ENCODE measurements around the gene ASH1L.

- TF ChIP-seq, protein P1, sequence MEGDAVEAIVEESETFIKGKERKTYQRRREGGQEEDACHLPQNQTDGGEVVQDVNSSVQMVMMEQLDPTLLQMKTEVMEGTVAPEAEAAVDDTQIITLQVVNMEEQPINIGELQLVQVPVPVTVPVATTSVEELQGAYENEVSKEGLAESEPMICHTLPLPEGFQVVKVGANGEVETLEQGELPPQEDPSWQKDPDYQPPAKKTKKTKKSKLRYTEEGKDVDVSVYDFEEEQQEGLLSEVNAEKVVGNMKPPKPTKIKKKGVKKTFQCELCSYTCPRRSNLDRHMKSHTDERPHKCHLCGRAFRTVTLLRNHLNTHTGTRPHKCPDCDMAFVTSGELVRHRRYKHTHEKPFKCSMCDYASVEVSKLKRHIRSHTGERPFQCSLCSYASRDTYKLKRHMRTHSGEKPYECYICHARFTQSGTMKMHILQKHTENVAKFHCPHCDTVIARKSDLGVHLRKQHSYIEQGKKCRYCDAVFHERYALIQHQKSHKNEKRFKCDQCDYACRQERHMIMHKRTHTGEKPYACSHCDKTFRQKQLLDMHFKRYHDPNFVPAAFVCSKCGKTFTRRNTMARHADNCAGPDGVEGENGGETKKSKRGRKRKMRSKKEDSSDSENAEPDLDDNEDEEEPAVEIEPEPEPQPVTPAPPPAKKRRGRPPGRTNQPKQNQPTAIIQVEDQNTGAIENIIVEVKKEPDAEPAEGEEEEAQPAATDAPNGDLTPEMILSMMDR (IDR thresholded peaks at IDR 0.05), result no peak
- no peak for TF ChIP-seq POLR2A (IDR thresholded peaks at IDR 0.05)
These were observed 255.3 kb downstream of the ASH1L start for GRCh38 chr1:155307247-155307740.

Measured in breast epithelium (tissue), 3 donors.